ENCODE measurements around the gene HAS3.

GRCh38 chr16:69138608-69139007 is 33.2 kb downstream of the HAS3 start:
- no peak for TF ChIP-seq EZH2 (IDR thresholded peaks at IDR 0.05; ENCODE audit: low read length, unreplicated experiment)
- TF ChIP-seq, protein P1, sequence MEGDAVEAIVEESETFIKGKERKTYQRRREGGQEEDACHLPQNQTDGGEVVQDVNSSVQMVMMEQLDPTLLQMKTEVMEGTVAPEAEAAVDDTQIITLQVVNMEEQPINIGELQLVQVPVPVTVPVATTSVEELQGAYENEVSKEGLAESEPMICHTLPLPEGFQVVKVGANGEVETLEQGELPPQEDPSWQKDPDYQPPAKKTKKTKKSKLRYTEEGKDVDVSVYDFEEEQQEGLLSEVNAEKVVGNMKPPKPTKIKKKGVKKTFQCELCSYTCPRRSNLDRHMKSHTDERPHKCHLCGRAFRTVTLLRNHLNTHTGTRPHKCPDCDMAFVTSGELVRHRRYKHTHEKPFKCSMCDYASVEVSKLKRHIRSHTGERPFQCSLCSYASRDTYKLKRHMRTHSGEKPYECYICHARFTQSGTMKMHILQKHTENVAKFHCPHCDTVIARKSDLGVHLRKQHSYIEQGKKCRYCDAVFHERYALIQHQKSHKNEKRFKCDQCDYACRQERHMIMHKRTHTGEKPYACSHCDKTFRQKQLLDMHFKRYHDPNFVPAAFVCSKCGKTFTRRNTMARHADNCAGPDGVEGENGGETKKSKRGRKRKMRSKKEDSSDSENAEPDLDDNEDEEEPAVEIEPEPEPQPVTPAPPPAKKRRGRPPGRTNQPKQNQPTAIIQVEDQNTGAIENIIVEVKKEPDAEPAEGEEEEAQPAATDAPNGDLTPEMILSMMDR (conservative IDR thresholded peaks at IDR 0.05; ENCODE audit: low read depth, low read length) = no peak
- TF ChIP-seq EZH2phosphoT487 (IDR thresholded peaks at IDR 0.05; ENCODE audit: borderline replicate concordance, low read length) = no peak

Measured in PC-3 (cell line).